Stimulated activated naive B cell treated with anti-CD40 and anti-IgM and Interleukin-4, amounts not matched to agents 10 μg/mL and 1 μg/mL and 100 μg/mL, for 72 hours (primary cell): ENCODE measurements around the gene HSPB2.

ENCODE experiments used
- ATAC-seq, 2 donors: fragments of 150-1000 bp; cut with Tn5 transposase; replicated peaks; 2 replicates each; pipeline ENCODE4 v1.10.0; 2021; ENCODE audit warnings: moderate library complexity in 1 of 2
- DNase-seq: peaks from one replicate; pipeline ENCODE4 v3.0.0; 2021
- H3K27ac Mint-ChIP-seq: one replicate; pipeline ENCODE4 v1.8.0; 2022; ENCODE audit warnings: mild to moderate bottlenecking, mixed read lengths
- H3K27me3 Mint-ChIP-seq, 2 donors: one replicate each; pipeline ENCODE4 v1.8.0; 2022; ENCODE audit warnings: mixed read lengths in 2 of 2
- H3K36me3 Mint-ChIP-seq, 2 donors: one replicate each; pipeline ENCODE4 v1.8.0; 2022; ENCODE audit warnings: mixed read lengths in 2 of 2, mild to moderate bottlenecking in 1 of 2
- H3K4me1 Mint-ChIP-seq, 2 donors: one replicate each; pipeline ENCODE4 v1.8.0; 2022; ENCODE audit warnings: mixed read lengths in 2 of 2, mild to moderate bottlenecking in 1 of 2
- H3K4me3 Mint-ChIP-seq, 2 donors: one replicate each; pipeline ENCODE4 v1.8.0; 2022; ENCODE audit warnings: mild to moderate bottlenecking in 2 of 2, mixed read lengths in 2 of 2, moderate library complexity in 1 of 2
- H3K9me3 Mint-ChIP-seq, 2 donors: one replicate each; pipeline ENCODE4 v1.8.0; 2022; ENCODE audit warnings: mixed read lengths in 2 of 2, mild to moderate bottlenecking in 1 of 2

HSPB2 gene

DNA sequence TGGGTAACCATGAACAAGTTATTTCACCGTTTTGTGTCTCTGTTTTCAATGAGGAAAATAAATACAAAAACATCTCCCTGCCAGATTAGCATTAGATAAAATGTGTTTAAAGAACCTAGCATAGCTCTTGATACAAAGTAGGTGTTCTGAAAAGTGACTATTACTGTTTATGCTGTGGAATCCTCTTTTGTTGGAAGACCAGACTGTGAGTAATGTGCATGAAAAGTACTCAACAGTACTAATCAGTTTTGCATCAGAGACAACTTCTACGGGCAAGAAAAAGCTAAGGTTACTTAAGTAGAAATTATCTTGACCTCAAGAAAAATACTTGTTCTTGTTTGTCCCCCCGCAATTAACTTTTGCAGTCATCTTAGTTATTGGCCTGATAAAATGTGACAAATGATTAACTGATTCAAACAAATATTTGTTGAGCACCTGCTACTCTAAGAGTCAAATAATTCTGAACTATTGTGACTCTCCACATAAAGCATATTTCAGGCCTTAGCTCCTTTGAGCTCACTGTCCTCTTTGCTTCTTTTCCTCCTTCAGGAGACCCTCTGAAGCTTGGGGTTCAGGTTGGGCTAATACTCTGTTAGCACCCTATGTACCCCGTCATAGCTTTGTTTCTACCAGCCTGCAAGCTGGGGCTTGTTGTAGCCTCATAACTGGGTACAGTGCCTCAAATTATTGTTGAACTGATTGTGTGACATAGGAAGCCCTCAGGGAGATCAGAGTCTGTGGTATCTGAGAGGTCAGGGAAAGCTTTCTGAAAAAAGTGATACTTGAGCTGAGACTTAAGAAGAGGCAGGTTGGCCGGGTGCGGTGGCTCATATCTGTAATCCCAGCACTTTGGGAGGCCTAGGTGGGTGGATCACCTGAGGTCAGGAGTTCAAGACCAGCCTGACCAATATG lies 49.1 kb downstream of the HSPB2 start:
- Mint-ChIP-seq H3K4me3 (no peak overlapping the region), H3K27ac (no peak overlapping the region)
- ATAC-seq, result no peak

More for the DNA sequence above, 49.1 kb downstream of the HSPB2 start:
- DNase-seq, result no peak
- no peaks in the 10 kb centered on the region for H3K36me3 Mint-ChIP-seq
- no peaks in the 10 kb centered on the region for H3K4me1 Mint-ChIP-seq
- peaks cover 5 to 7% of the 10 kb centered on the region in 2 donors for H3K27me3 Mint-ChIP-seq
- H3K9me3 Mint-ChIP-seq, result peaks cover 0 to 1% of the 10 kb centered on the region in 2 donors
